Ishikawa (cell line): Measurements from ENCODE around the gene CMTM8.

ENCODE experiments used
- EGR1 ChIP-seq: IDR thresholded peaks from 2 replicates; pipeline ENCODE4 v1.6.1; 2012
- EP300 ChIP-seq: IDR thresholded peaks from 2 replicates; pipeline ENCODE4 v1.6.1; 2012; ENCODE audit warnings: borderline replicate concordance

- no peak for TF ChIP-seq EGR1
- no peak for TF ChIP-seq EP300
These were observed 157.0 kb downstream of the CMTM8 start for GRCh38 chr3:32395496-32395895.
